CD14-positive monocyte (primary cell): Measurements from ENCODE around the gene FOXE1. TPM values are rescaled to one million over a fixed set of nuclear protein-coding genes. Genes with fewer than 3 reads are reported as not detected.

Experiments
- DNase-seq, 3 donors: peaks; one replicate each; pipeline ENCODE4 v3.0.0-alpha.2; 2011 to 2022
- H2AFZ ChIP-seq: 2 replicates; pipeline ENCODE4 v1.6.0; 2012; ENCODE audit warnings: mild to moderate bottlenecking, low read depth, low read length, inconsistent platforms; ENCODE audit not compliant: insufficient read depth, poor library complexity, severe bottlenecking
- H3K27ac ChIP-seq, 2 donors: 1 replicate in 1 of 2; 2 replicates in 1 of 2; pipeline ENCODE4 v1.5.1; 2012 to 2013; ENCODE audit warnings: low read length in 2 of 2, control low read depth in 1 of 2, inconsistent platforms in 1 of 2, low read depth in 1 of 2, mild to moderate bottlenecking in 1 of 2
- H3K27me3 ChIP-seq, 2 donors: one replicate each; pipeline versions ENCODE4 v1.6.0 to v1.6.1; 2011 to 2013; ENCODE audit warnings: low read length in 2 of 2; ENCODE audit not compliant: control insufficient read depth in 2 of 2, insufficient read depth in 2 of 2
- H3K36me3 ChIP-seq, 2 donors: replicated peaks in 1 of 2; 1 replicate in 1 of 2; 2 replicates in 1 of 2; pipeline versions ENCODE4 v1.5.1 to v1.6.1; 2012 to 2013; ENCODE audit warnings: low read length in 2 of 2, control low read depth in 1 of 2, inconsistent platforms in 1 of 2, mild to moderate bottlenecking in 1 of 2; ENCODE audit not compliant: insufficient read depth in 2 of 2, control insufficient read depth in 1 of 2
- H3K4me1 ChIP-seq, 2 donors: 1 replicate in 1 of 2; 2 replicates in 1 of 2; pipeline versions ENCODE4 v1.5.1 to v1.6.1; 2012 to 2013; ENCODE audit warnings: low read length in 2 of 2, control low read depth in 1 of 2, inconsistent platforms in 1 of 2, mild to moderate bottlenecking in 1 of 2, moderate library complexity in 1 of 2; ENCODE audit not compliant: insufficient read depth in 2 of 2, control insufficient read depth in 1 of 2
- H3K4me2 ChIP-seq: replicated peaks from 2 replicates; pipeline ENCODE3; 2012; ENCODE audit warnings: low read length, moderate library complexity, mild to moderate bottlenecking; ENCODE audit not compliant: poor library complexity, severe bottlenecking; ENCODE audit errors: extremely low read depth
- H3K4me3 ChIP-seq, 3 experiments: fragments of 200-600 bp in 1 of 3; sonication (generic) in 1 of 3; replicated peaks in 1 of 3; 1 replicate in 2 of 3; 2 replicates in 1 of 3; pipeline ENCODE4 v1.5.1; 2011 to 2013; ENCODE audit warnings: low read length in 3 of 3, mild to moderate bottlenecking in 3 of 3, control low read depth in 2 of 3, low read depth in 2 of 3, inconsistent platforms in 1 of 3, moderate library complexity in 1 of 3
- H3K79me2 ChIP-seq: 2 replicates; pipeline ENCODE4 v1.6.0; 2012; ENCODE audit warnings: mild to moderate bottlenecking, control low read depth, inconsistent platforms, low read length, moderate library complexity; ENCODE audit not compliant: insufficient read depth
- H3K9ac ChIP-seq: 2 replicates; pipeline ENCODE4 v1.6.0; 2017; ENCODE audit warnings: low read length, mild to moderate bottlenecking; ENCODE audit not compliant: insufficient read depth, poor library complexity, severe bottlenecking
- H3K9me3 ChIP-seq, 2 donors: replicated peaks in 1 of 2; 1 replicate in 1 of 2; 2 replicates in 1 of 2; pipeline versions ENCODE4 v1.5.1 to v1.6.1; 2012 to 2013; ENCODE audit warnings: low read length in 2 of 2, control low read depth in 1 of 2; ENCODE audit not compliant: control insufficient read depth in 1 of 2, insufficient read depth in 1 of 2
- H4K20me1 ChIP-seq: 2 replicates; pipeline ENCODE4 v1.6.0; 2012; ENCODE audit warnings: mild to moderate bottlenecking, low read length, control low read depth, moderate library complexity; ENCODE audit not compliant: insufficient read depth
- H3K27ac Mint-ChIP-seq, 7 donors: one replicate each; pipeline ENCODE4 v1.8.0; 2020; ENCODE audit warnings: mild to moderate bottlenecking in 7 of 7, mixed read lengths in 7 of 7, moderate library complexity in 6 of 7, inconsistent platforms in 2 of 7
- H3K27me3 Mint-ChIP-seq, 3 donors: one replicate each; pipeline ENCODE4 v1.8.0; 2021 to 2022; ENCODE audit warnings: low read depth in 3 of 3, mild to moderate bottlenecking in 3 of 3, mixed read lengths in 3 of 3, moderate library complexity in 3 of 3, inconsistent platforms in 1 of 3
- H3K36me3 Mint-ChIP-seq, 2 donors: one replicate each; pipeline ENCODE4 v1.8.0; 2020; ENCODE audit warnings: mixed read lengths in 2 of 2, inconsistent platforms in 1 of 2, mild to moderate bottlenecking in 1 of 2
- H3K4me1 Mint-ChIP-seq: one replicate; pipeline ENCODE4 v1.8.0; 2020; ENCODE audit warnings: mild to moderate bottlenecking, mixed read lengths
- H3K4me3 Mint-ChIP-seq, 2 donors: one replicate each; pipeline ENCODE4 v1.8.0; 2020; ENCODE audit warnings: mild to moderate bottlenecking in 2 of 2, mixed read lengths in 2 of 2, moderate library complexity in 1 of 2
- H3K9me3 Mint-ChIP-seq, 7 donors: one replicate each; pipeline ENCODE4 v1.8.0; 2020 to 2022; ENCODE audit warnings: mixed read lengths in 7 of 7, mild to moderate bottlenecking in 6 of 7, moderate library complexity in 6 of 7, inconsistent platforms in 2 of 7
- WGBS: methylation state at CpG from one replicate; pipeline ENCODE4 v1.1.5; 2013; ENCODE audit warnings: missing lambda C conversion rate; ENCODE audit not compliant: insufficient coverage; 5-methylcytosine and 5-hydroxymethylcytosine counted together
- intact Hi-C, 2 donors: fragments of 100-400 bp; cut with micrococcal nuclease; formaldehyde crosslinking; loops; one replicate each; pipeline versions ENCODE4 v1.15.0 to v1.15.1; 2023
- polyA plus RNA-seq, 3 donors: library from polyadenylated mRNA; depleted of rRNA in 1 of 3; unstranded in 2 of 3; stranded (reverse) in 1 of 3; fragments of 300-500 nt in 2 of 3; fragments of >200 nt in 1 of 3; fragmentation: Illumina TruSeq in 2 of 3; gene quantifications; 1 replicate in 2 of 3; 2 replicates in 1 of 3; pipeline ENCODE4 v1.2.3, GENCODE V29; 2012 to 2021
- TF ChIP-seq, protein P1 (sequence below): fragments of 200-600 bp; IDR thresholded peaks from one replicate; pipeline ENCODE4 v1.8.0; 2022; ENCODE audit warnings: antibody characterized with exemption, mild to moderate bottlenecking

FOXE1 gene
- polyA plus RNA-seq, 3 donors, result 0.01 TPM; not detected in 2

DNA sequence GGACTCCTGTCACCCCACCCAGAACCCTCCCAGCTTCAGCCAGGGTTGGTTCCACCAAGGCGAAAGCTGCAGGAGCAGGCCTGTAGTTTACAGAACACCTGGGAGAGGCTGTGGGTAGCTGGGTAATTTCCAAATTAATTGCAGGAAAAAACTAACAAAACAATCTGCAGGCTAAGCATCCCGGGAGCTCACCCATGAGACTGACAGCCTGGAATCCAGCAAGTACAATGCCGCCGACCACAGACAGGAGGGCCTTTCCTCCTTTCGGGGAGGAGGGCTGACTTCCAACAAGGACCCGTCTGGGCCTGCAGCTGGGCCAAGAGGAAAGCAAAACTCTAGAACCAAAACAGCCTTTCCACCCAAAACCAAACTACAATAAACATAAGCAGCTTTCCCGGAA is 10.3 kb downstream of the FOXE1 start:
- 87% methylated on average over 3 of the region's 7 CpGs for WGBS
- Mint-ChIP-seq H3K36me3 (peaks cover 5 to 10% of the 10 kb centered on the region in 2 donors), H3K27ac (peak overlapping the region in 1 of 7 donors; percentile 11), H3K4me1 (peaks cover 7% of the 10 kb centered on the region), H3K9me3 (peaks cover 7 to 32% (median 22%) of the 10 kb centered on the region in 7 donors), H3K27me3 (peaks cover 63 to 79% (median 78%) of the 10 kb centered on the region in 3 donors), H3K4me3 (no peak overlapping the region)
- no peak overlapping the region for H3K9ac ChIP-seq
- no peak for DNase-seq
- H3K27me3 ChIP-seq, result peaks cover 52 to 76% of the 10 kb centered on the region in 2 donors
- intact Hi-C loops, result no loop called here
- no peak overlapping the region for H3K4me3 ChIP-seq
- no peak overlapping the region for H3K27ac ChIP-seq
- H4K20me1 ChIP-seq, result no peaks in the 10 kb centered on the region
- H3K4me2 ChIP-seq, result no peak overlapping the region
- peaks cover 3 to 7% of the 10 kb centered on the region in 2 donors for H3K4me1 ChIP-seq
- H3K9me3 ChIP-seq, result peaks cover 4 to 30% of the 10 kb centered on the region in 2 donors
- no peak overlapping the region for H2AFZ ChIP-seq
- H3K36me3 ChIP-seq, result no peaks in the 10 kb centered on the region
- no peaks in the 10 kb centered on the region for H3K79me2 ChIP-seq
- TF ChIP-seq, protein P1, sequence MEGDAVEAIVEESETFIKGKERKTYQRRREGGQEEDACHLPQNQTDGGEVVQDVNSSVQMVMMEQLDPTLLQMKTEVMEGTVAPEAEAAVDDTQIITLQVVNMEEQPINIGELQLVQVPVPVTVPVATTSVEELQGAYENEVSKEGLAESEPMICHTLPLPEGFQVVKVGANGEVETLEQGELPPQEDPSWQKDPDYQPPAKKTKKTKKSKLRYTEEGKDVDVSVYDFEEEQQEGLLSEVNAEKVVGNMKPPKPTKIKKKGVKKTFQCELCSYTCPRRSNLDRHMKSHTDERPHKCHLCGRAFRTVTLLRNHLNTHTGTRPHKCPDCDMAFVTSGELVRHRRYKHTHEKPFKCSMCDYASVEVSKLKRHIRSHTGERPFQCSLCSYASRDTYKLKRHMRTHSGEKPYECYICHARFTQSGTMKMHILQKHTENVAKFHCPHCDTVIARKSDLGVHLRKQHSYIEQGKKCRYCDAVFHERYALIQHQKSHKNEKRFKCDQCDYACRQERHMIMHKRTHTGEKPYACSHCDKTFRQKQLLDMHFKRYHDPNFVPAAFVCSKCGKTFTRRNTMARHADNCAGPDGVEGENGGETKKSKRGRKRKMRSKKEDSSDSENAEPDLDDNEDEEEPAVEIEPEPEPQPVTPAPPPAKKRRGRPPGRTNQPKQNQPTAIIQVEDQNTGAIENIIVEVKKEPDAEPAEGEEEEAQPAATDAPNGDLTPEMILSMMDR, result no peak

DNA sequence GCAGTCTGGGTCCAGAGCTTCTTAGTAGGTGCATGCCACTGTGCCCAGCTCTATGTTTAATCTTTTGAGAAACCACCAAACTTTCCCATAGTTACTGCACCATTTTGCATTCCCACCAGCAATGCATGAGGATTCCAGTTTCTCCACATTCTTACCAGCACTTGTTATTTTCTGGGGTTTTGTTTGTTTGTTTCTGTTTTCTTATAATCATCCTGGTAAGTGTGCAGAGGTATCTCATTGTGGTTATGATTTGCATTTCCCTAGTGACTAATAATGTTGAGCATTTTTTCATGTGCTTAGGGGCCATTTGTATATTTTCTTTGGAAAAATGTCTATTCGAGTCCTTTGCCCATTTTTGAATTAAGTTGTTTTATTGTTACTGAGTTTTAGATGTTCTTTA is 11.4 kb downstream of the FOXE1 start:
- Histone ChIP-seq H3K4me2 (no peak overlapping the region), H3K4me3 (no peak overlapping the region), H2AFZ (no peak overlapping the region), H3K79me2 (no peaks in the 10 kb centered on the region), H3K27me3 (peaks cover 45 to 72% of the 10 kb centered on the region in 2 donors), H3K36me3 (no peaks in the 10 kb centered on the region), H3K9ac (no peak overlapping the region), H3K27ac (no peak overlapping the region), H4K20me1 (no peaks in the 10 kb centered on the region), H3K9me3 (peaks cover 4 to 22% of the 10 kb centered on the region in 2 donors), H3K4me1 (peaks cover 3 to 7% of the 10 kb centered on the region in 2 donors)
- peaks cover 7 to 31% (median 22%) of the 10 kb centered on the region in 7 donors for H3K9me3 Mint-ChIP-seq
- DNase-seq, result no peak
- intact Hi-C loops, result no loop called here
- peaks cover 7% of the 10 kb centered on the region for H3K4me1 Mint-ChIP-seq
- peak overlapping the region in 1 of 2 donors; percentile 59 for H3K4me3 Mint-ChIP-seq
- H3K27me3 Mint-ChIP-seq, result peaks cover 61 to 76% (median 70%) of the 10 kb centered on the region in 3 donors
- H3K27ac Mint-ChIP-seq, result no peak overlapping the region
- TF ChIP-seq, protein P1, result no peak
- H3K36me3 Mint-ChIP-seq, result peaks cover 5 to 7% of the 10 kb centered on the region in 2 donors
- no CpG with 5 or more reads among the region's 1 CpG for WGBS
